ENCODE results near the gene NUAK1.

DNA sequence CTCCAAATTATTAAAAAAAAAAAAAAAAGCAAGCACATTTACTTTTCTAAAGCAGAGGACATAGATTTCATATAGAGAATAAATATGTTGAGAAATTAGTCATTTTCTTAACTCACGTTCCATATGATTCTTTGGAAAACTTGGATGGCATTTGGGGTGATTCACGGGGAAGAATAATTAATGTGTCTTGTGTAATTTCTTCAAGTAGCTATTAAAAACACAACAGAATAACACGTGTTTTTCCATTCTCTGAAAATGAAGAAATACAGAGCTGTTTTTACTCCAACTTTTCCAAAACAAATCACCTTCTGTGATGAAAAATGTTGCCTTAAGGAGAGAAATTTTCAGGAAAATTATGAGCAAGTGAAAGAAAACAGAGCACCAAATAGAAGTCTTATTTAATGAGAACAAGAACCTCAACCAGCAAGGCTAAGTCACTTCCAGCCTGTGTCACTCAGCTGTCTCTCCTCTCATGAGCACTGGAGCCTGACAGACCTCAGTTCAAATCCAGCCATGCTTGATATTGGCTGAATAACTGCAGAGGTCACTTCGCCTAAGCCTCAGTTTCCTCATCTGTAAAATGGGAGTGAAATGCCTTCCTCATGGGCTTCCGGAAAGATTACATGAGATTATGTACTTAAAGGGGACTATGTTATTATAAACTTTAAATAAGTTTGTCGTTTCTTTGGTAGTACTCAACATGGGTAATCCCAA lies 42.8 kb upstream of the NUAK1 start:
- TF ChIP-seq EZH2phosphoT487 (IDR thresholded peaks at IDR 0.05; ENCODE audit: borderline replicate concordance, low read depth, low read length) (no peak), CTCF (conservative IDR thresholded peaks at IDR 0.05; ENCODE audit: low read length) (no peak)
